GM18907 (cell line): ENCODE measurements around the gene PPP2R2B.
A peak's percentile ranks its signal among the peaks of the same experiment; 100 is the strongest.

Experiments used
- ATAC-seq: cut with Tn5 transposase; IDR thresholded peaks from one replicate; pipeline ENCODE4 v1.9.1; 2021; ENCODE audit warnings: mild to moderate bottlenecking, moderate library complexity; ENCODE audit not compliant: unreplicated experiment

The PPP2R2B gene

DNA sequence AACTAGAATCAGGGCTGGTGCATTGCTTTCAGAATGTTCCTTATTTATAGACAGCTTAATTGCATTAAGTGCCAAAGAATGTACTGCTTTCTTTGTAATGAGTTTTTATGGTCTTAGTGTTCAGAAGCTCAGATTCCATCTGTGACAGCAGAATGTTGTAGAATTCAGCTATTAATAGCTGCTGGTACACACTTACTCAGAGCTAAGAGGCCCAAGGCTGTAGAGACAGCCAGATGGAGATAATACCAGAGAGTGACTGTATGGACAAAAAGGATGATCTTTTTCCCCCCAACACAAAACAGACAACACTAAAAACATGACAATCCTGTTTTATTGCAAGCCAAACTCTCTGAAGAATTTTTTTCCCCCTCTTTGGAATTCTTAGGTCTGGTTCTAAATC is 50.2 kb downstream of the PPP2R2B start:
- ATAC-seq = no peak

DNA sequence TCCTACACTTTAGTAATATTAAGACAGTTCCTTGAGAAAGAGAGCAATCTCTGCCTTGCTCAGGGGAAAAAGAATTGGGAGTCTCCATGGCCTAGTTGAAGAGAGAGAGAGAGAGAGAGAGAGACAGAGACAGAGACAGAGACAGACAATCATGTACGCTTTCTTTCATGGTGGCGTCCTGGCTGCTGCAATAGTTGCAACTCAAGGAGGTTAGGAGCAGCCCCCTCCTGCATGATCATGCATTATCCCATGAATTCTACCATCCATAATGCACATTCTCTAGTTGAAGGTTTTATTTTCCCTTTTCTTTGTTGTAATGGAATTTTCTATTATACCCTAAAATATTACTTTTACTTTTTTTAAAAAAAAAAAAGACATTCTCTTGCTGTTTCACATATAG is 50.7 kb downstream of the PPP2R2B start:
- no peak for ATAC-seq

- ATAC-seq = no peak
Observed at GRCh38 chr5:146825033-146825432, 53.5 kb downstream of the PPP2R2B start.

- no peak for ATAC-seq
Observed at GRCh38 chr5:146821732-146822131, 56.8 kb downstream of the PPP2R2B start.

GRCh38 chr5:146820987-146821386 is 57.6 kb downstream of the PPP2R2B start:
- no peak for ATAC-seq

DNA sequence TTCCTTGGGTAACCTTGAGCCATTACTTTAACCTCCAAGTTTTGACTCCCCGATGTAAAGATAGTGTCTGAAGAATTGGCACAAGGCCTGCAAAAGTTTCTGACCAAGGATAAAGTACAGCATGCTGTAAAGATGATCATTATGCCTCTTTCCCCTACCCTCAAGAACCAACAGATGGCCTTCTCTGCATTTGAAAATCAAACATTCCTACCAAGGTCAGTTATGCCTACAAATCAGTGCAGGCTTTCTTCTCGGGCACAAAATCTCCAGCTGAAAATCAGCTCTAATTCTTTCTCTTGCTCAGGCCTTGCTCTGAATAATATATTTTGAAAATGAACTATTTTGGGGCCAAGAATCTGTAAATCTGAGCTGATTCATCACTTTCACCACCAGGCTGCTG is 59.7 kb downstream of the PPP2R2B start:
- no peak for ATAC-seq

- no peak for ATAC-seq
Observed at GRCh38 chr5:146817973-146818372, 60.6 kb downstream of the PPP2R2B start.

- ATAC-seq = no peak
Observed at GRCh38 chr5:146816775-146817387, 61.7 kb downstream of the PPP2R2B start.

DNA sequence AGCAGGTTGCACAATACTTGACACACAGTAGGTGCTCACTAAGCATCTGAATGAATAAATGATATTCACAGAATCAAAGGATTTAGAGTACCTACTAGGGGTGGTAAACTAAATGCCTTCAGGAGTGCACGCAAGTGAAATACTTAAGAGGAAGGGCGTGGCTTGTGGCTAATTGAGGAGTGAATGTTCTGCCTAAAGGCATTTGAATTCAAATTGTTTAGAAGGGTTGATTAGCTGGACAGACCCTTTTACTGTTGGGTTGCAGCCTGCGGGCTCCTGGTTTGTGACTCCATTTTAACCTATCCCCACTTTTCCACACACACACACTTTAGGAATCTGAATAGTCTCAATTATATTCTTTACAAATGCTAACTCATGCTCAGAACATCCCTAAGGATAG is 63.1 kb downstream of the PPP2R2B start:
- ATAC-seq = no peak

DNA sequence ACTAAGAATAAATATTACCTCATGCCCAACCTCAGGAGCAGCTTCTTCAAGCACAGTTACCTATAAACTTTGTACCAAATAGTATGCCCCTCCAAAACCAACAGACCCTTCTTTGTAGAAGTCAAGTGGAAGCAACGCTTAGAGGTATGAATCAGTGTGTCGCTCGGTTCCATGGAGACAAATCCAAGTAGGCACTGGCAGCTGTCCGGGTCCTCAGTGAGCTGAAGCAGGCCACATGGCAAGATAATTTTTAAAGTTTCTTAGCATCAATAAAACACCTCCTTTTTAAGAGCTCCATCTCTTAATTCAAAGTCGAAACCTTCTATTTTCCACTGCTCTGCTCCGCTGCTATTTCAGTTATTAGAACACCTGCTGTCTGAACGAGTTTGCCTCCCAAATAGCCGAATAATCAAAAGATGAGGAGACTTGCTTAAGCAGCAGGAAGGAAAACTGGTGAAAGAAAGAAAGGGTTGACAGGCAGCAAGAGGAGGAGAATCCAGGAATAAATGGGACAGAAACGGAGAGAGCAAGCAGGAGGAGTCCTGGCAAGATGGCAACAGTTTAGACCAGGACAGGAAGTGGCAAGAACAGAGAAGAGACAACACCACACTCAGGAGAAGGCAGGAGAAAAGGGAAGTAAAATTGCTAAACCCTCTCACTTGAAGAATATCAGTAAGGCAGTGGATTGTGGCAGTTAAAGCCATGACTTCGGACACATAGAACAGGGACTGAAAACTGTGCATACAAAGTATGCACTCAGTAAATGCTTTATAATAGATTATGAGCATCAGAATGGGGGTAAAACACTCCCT is 65.0 kb downstream of the PPP2R2B start:
- peak; percentile 88 for ATAC-seq

DNA sequence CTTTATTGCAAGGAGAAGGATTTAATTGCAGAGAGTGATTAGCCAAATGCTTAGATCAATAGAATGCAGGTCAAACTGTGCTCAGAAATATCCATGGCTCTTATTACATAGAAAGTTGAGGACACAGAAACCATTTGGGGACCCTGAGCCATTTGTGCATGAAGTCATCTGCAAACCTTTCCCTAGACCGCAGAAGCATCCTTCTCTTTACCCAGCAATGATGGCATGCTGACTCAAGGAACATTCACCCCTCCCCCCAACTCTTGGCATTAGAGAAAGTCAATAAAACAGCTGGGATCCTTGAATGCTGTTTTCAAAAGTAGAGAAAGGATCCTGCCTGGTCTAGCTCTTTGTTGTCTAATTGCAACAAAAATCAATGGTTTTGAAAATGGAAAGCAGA is 73.5 kb downstream of the PPP2R2B start:
- no peak for ATAC-seq

DNA sequence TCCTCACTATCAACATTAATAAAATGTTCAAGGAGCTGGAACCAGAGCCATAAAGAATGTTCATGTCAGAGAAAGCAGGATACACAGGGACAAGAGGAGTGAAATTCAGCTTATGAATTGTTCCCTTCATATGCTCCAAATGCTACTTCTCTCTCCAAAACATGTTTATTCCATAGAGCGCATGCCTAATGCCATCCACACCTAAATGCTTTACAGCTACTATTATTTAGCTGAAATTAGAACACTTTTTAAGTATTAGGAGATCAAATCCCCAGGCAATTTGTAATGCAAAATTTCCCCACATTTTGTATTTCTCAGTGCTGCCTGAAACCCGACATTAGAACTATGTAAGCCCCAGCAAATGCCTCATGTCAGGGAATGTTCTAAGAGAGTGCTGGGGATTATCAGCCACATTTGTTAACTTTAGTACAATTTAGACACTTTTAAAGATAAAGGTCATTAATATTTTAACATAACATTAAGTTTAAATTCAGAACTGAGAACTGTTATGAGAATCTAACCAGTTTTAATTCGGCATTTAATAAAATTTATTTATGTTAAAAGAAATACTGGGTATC is 75.5 kb downstream of the PPP2R2B start:
- ATAC-seq = no peak

GRCh38 chr5:146799671-146800070 is 78.9 kb downstream of the PPP2R2B start:
- no peak for ATAC-seq

GRCh38 chr5:146799231-146799630 is 79.3 kb downstream of the PPP2R2B start:
- ATAC-seq = no peak

- ATAC-seq = no peak
Observed at GRCh38 chr5:146797658-146798057, 80.9 kb downstream of the PPP2R2B start.

DNA sequence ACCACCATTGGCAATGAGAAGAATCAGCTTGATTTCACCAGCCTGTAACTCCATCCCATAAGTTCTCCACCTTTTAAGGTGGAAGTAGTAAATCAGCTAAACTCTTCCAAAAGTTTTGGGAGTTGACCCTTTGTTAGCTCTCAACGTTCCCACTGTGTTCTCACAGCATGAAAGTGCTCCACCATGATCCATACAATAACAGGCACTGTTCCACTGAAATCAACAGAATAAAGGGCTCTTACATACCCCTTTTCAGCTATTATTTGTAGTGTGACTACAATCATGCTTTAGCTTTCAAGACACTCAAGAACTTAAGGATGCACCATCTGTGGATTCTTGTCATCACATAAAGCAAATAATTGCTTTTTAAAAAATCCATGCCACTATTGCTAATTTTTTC is 81.6 kb downstream of the PPP2R2B start:
- no peak for ATAC-seq

GRCh38 chr5:146796144-146796543 is 82.4 kb downstream of the PPP2R2B start:
- no peak for ATAC-seq

DNA sequence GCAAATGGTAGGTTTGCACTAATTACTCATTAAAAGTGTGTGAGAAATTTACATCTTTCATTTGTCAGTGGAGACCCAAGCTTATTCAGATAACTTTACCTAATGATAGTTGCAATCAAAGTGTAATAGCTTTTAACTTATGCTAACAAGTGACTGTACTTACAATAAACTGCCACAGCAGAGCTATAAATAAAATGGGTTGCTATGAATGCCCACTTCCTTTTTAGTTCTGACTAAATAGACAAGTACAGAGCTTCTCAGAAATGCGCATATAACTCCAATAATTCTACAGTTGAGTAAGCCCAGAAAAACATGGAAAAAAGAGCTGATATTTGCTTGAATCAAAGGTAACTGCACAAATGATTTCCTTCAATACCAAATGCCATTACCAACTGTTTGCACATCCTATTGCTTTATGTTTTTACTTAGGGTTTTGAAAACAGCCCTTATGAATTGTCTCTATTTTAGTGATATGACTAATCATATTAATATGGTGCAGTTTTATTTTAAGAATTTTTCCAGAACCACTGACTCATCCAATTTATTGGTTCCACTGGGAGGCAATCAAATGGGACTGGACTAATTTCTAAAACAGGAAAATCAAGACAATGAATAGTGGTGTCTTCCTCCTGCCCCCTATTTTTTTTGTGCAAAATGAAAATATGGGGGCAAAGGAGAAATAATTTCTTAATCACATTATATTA is 84.1 kb downstream of the PPP2R2B start:
- no peak for ATAC-seq

GRCh38 chr5:146793709-146794108 is 84.8 kb downstream of the PPP2R2B start:
- ATAC-seq = no peak

DNA sequence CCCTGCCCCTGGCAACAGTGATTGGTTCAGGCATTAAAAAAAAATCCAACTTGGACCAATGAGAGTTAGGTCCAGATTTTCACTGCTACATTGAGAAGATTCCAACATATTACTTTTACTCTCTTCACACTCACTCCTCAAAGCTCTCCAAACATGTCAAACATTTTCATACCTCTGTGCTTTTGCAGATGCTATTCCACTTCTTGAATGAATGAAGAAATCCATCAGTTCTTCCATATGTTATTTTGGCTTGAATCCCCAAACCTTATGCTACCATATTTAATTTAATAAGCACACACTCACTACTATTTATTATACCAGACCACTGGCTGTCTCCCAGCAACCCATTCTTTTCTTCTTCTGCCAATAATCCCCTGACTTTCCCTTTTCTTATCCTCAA is 87.1 kb downstream of the PPP2R2B start:
- ATAC-seq = no peak
